RWPE2 (cell line): Measurements from ENCODE around the gene RILPL1.

Experiments
- ATAC-seq: fragments of 200-7000 bp; cut with Tn5 transposase; 3 replicates; pipeline ENCODE4 v1.9.1; 2021; ENCODE audit warnings: low read depth
- DNase-seq: peaks from one replicate; pipeline ENCODE4 v3.0.0-alpha.2; 2020; ENCODE audit warnings: low spot score
- H3K27ac ChIP-seq: fragments of 450-650 bp; 2 replicates; pipeline ENCODE4 v1.5.1; 2017; ENCODE audit warnings: mild to moderate bottlenecking; ENCODE audit not compliant: poor library complexity, severe bottlenecking
- H3K27me3 ChIP-seq: fragments of 250-450 bp; sonication (Bioruptor Pico); 2 replicates; pipeline ENCODE4 v1.5.1; 2021; ENCODE audit warnings: mild to moderate bottlenecking, moderate library complexity; ENCODE audit not compliant: insufficient read depth, poor library complexity, severe bottlenecking
- H3K36me3 ChIP-seq: fragments of 250-450 bp; sonication (Bioruptor Pico); 2 replicates; pipeline ENCODE4 v1.5.1; 2020; ENCODE audit warnings: low read depth, mild to moderate bottlenecking, moderate library complexity
- H3K4me1 ChIP-seq: fragments of 250-450 bp; sonication (Bioruptor Pico); 2 replicates; pipeline ENCODE4 v1.5.1; 2021; ENCODE audit warnings: mild to moderate bottlenecking, moderate library complexity; ENCODE audit not compliant: insufficient read depth, poor library complexity, severe bottlenecking
- H3K4me3 ChIP-seq: fragments of 250-450 bp; sonication (Bioruptor Pico); 2 replicates; pipeline ENCODE4 v1.5.1; 2021; ENCODE audit warnings: mild to moderate bottlenecking, moderate library complexity; ENCODE audit not compliant: severe bottlenecking
- H3K9me3 ChIP-seq: fragments of 250-450 bp; sonication (Bioruptor Pico); 2 replicates; pipeline ENCODE4 v1.5.1; 2021; ENCODE audit warnings: mild to moderate bottlenecking, moderate library complexity; ENCODE audit not compliant: severe bottlenecking
- TF ChIP-seq, protein P1 (sequence below): fragments of 450-650 bp; IDR thresholded peaks from one replicate; pipeline ENCODE4 v1.5.1; 2017; ENCODE audit warnings: mild to moderate bottlenecking, moderate library complexity; ENCODE audit not compliant: poor library complexity, severe bottlenecking

Gene RILPL1

DNA sequence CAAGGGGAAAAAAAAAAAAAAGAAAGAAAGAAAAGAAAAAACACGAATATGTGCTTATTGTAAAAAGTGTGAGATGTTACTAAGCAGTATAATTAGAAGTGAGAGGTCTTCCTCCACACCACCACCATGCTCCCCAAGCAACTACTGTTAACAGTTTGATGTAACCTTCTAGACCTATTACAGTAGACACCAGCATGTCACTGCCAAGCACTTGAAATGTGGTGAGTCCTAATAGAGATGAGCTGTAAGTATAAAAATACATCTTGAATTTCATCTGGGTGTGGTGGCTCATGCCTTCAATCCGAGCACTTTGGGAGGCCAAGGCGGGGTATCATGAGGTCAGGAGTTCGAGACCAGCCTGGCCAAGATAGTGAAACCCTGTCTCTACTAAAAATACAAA lies 83.7 kb downstream of the RILPL1 start:
- Histone ChIP-seq H3K27me3 (no peaks in the 10 kb centered on the region), H3K36me3 (no peaks in the 10 kb centered on the region), H3K4me3 (no peak overlapping the region), H3K27ac (no peak overlapping the region), H3K9me3 (no peaks in the 10 kb centered on the region), H3K4me1 (peaks cover 5% of the 10 kb centered on the region)
- TF ChIP-seq, protein P1, sequence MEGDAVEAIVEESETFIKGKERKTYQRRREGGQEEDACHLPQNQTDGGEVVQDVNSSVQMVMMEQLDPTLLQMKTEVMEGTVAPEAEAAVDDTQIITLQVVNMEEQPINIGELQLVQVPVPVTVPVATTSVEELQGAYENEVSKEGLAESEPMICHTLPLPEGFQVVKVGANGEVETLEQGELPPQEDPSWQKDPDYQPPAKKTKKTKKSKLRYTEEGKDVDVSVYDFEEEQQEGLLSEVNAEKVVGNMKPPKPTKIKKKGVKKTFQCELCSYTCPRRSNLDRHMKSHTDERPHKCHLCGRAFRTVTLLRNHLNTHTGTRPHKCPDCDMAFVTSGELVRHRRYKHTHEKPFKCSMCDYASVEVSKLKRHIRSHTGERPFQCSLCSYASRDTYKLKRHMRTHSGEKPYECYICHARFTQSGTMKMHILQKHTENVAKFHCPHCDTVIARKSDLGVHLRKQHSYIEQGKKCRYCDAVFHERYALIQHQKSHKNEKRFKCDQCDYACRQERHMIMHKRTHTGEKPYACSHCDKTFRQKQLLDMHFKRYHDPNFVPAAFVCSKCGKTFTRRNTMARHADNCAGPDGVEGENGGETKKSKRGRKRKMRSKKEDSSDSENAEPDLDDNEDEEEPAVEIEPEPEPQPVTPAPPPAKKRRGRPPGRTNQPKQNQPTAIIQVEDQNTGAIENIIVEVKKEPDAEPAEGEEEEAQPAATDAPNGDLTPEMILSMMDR = no peak
- no peak for DNase-seq
- ATAC-seq = no peak

DNA sequence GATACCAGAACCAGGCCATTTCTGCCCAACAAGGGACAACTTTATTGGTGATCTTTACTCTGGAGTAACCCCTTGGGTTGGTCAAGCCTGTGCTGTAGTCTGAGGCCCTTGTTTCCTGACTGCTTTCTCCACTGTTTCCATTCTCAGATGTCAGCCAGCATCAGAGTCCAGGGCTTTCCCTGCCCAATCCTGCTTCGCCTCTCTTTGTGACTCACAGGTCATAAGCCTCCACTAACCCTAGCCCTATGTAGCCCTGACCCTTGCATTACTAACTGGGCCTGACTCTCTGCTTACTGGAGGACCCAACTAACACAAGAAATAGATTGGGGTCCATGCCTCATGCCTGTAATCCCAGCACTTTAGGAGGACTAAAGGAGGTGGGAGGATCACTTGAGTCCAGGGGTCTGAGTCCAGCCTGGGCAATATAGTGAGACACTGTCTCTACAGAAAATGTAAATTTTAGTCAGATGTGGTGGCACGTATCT lies 84.2 kb downstream of the RILPL1 start:
- TF ChIP-seq, protein P1 = no peak
- H3K9me3 ChIP-seq = no peaks in the 10 kb centered on the region
- ATAC-seq (0 out of 3 replicates have a peak, but pooled peaks have one; percentile 14), DNase-seq (no peak)
- H3K4me1 ChIP-seq = peaks cover 5% of the 10 kb centered on the region
- H3K4me3 ChIP-seq = no peak overlapping the region
- H3K27ac ChIP-seq = no peak overlapping the region
- no peaks in the 10 kb centered on the region for H3K36me3 ChIP-seq
- no peaks in the 10 kb centered on the region for H3K27me3 ChIP-seq

- peaks cover 5% of the 10 kb centered on the region for H3K4me1 ChIP-seq
- ATAC-seq = no peak
- no peak overlapping the region for H3K27ac ChIP-seq
- no peak for DNase-seq
- no peaks in the 10 kb centered on the region for H3K27me3 ChIP-seq
- no peak overlapping the region for H3K4me3 ChIP-seq
- no peaks in the 10 kb centered on the region for H3K9me3 ChIP-seq
- TF ChIP-seq, protein P1 = no peak
- H3K36me3 ChIP-seq = no peaks in the 10 kb centered on the region
Observed at GRCh38 chr12:123446333-123446713, 87.2 kb downstream of the RILPL1 start.

DNA sequence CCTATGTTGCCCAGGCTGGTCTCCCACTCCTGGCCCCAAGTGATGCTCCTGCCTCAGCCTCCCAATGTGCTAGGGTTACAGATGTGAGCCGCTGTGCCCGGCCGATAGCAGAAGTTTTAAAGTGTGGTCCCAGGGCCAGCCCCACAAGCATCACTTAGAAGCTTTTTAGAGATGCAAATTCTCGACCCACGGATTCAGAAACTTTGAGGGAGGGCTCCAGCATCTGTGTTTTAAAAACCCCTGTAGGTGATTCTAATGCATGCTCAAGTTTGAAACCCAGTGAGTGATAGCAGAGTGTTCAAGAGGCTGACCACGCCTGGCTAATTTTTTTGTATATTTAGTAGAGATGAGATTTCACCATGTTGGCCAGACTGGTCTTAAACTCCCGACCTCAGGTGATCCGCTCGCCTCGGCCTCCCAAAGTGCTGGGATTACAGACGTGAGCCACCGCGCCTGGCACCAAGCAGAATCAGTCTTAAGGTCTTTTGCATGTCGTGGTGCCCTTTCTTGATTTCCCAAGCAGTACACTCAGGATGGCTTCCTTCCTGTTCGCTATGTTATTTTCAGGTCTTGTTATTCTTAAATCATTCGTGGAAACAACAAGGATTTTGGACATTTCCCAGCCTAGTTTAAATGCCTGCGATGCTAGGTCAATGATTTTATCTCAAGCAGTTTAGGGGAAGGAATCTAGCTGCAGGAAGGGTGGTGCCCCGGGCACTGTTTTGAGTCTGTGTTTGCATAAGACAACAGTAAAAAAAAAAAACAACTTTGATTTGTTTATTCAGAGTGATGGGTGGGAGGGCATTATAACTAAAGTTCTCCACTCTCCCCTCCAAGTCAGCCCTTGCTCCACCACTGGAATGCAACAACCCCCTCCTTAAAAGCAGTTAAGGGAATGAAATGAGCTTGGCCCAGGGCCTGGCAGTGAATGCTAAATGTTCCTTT lies 87.9 kb downstream of the RILPL1 start:
- Histone ChIP-seq H3K4me1 (peaks cover 5% of the 10 kb centered on the region), H3K36me3 (no peaks in the 10 kb centered on the region), H3K27me3 (no peaks in the 10 kb centered on the region), H3K27ac (no peak overlapping the region), H3K9me3 (no peaks in the 10 kb centered on the region), H3K4me3 (no peak overlapping the region)
- ATAC-seq (no peak), DNase-seq (no peak)
- TF ChIP-seq, protein P1 = no peak
